Measurements from ENCODE around the gene ZNF516.

Gene ZNF516

DNA sequence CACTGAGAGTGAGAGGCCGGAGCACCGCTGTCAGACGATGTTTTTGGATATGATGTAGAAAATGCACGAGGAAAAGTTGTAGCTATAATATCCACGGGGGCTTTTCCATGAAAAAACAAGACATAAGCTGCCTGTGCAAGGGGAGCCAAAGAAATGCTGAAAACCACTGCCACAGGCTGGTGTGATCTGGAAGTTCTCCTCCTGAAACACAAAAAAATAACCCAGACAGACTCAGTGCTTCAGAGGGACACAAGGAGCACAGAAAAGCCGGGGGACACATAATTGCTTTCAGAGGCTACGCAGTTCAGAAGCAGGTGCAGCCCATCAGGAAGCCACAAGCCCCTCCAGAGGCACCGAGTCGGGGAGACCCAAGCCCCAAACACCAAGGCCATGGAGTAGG lies 98.2 kb downstream of the ZNF516 start:
- no peak for DNase-seq (ENCODE audit: low read depth)

GRCh38 chr18:76395609-76396008 lies 99.4 kb downstream of the ZNF516 start:
- DNase-seq (ENCODE audit: low read depth), result no peak

DNA sequence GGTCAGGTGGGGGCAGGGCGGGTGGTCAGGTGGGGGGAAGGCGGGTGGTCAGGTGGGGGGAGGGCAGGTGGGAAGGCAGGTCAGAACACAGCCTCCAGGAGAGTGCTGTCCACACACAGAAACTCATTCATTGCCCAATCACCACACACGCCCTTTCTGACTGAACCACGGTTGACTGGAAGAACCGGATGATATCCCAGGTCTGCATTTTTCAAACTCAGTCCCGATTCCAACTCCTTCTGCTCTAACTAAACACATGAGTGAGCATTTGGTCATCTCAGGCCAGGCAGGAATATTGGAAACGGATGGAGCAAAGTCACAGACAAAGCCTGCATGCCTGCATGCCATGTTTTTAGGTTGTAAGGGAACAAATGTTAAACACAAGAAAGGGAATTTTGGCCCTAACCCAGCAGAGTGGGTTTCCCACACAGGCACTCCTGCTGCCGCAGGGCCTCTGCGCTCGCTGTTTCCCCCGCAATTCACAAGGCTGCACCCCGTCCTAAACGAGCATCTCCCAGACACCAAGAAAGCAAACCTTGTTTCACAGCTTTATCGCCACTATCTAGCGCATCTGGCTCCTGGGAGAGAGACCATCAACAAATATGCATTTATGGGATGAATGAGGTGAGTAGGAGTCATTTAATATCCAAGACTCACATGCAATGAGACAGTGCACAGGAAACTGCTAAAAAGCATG lies 100.1 kb downstream of the ZNF516 start:
- no peak for DNase-seq (ENCODE audit: low read depth)

DNA sequence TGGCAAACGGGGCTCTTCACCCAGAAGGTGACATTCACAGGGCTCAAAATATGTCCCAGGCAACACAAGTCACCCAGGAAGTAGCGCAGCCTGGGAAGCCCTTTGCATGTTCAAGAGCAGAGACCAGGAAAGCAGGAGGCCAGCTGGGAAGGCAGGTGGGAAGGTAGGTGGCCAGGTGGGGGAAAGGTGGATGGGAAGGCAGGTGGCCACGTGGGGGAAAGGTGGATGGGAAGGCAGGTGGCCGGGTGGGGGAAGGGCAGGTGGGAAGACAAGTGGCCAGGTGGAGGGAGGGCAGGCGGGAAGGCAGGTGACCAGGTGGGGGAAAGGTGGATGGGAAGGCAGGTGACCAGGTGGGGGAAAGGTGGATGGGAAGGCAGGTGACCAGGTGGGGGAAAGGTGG lies 102.7 kb downstream of the ZNF516 start:
- DNase-seq (ENCODE audit: low read depth), result no peak

GRCh38 chr18:76391746-76392145 lies 103.3 kb downstream of the ZNF516 start:
- DNase-seq (ENCODE audit: low read depth), result no peak

DNA sequence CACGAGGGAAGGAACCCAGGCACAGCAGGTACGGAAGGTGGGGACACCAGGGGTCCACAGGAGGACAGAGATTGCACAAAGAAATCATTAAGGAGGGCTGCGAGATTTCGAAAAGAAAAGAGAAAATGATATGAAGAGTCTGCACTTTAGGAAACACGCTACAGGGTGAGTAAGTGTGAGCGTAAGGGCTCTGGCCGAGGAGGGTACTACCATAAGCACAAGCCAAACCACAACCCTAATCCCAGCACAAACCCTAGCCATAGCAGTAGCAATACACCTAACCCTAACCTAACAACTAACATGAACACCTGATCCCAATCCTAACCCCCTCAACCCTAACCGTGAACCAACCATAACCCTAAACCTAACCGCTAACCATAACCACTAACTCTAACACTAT lies 104.0 kb downstream of the ZNF516 start:
- no peak for DNase-seq (ENCODE audit: low read depth)

- no peak for DNase-seq (ENCODE audit: low read depth)
These were observed 104.5 kb downstream of the ZNF516 start for GRCh38 chr18:76390452-76391035.

GRCh38 chr18:76389716-76390115 lies 105.3 kb downstream of the ZNF516 start:
- DNase-seq (ENCODE audit: low read depth), result no peak

DNA sequence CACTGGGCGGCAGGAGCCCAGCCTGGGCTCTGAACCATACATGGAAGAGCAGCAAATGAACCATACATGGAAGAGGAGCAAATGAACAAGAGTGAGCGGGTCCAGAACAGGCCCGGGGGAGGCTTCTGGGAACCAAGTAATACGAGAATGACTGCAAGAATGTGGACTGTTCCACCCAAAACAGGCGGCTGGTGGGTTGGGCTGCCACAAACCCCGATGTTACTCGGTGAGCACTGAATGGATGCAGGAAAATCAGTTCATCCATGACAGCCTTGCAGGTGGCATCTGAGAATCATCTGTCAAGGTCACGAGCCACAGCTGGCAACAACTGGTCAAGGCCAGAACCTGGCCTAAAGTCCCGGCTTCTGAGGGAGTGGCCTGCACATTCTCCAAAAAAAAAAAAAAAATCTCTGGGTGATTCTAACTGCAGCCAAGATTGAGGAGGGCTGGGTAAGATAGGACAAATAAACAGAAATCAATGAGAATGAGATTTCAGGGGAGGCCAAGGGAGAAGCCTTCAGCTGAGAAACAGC lies 106.1 kb downstream of the ZNF516 start:
- no peak for DNase-seq (ENCODE audit: low read depth)

GRCh38 chr18:76388261-76388660 lies 106.8 kb downstream of the ZNF516 start:
- DNase-seq (ENCODE audit: low read depth), result no peak

- DNase-seq (ENCODE audit: low read depth), result no peak
These were observed 107.4 kb downstream of the ZNF516 start for GRCh38 chr18:76387608-76388007.

- no peak for DNase-seq (ENCODE audit: low read depth)
These were observed 108.2 kb downstream of the ZNF516 start for GRCh38 chr18:76386886-76387285.

- no peak for DNase-seq (ENCODE audit: low read depth)
These were observed 109.0 kb downstream of the ZNF516 start for GRCh38 chr18:76386071-76386470.

DNA sequence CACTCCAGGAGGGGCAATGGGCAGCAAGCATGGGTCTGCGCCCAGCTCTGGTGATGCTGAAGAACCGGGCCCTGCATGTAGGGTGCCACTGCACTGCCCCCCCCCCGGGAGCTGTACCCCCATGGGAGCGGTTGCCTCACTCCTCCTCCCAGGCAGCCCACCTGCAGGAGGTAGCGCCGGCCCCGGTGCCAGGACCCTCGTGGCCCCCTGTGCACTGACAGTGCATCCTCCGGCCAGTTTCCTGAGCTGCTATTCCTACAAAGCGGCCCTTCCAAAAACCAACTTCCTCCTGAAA lies 109.4 kb downstream of the ZNF516 start:
- DNase-seq (ENCODE audit: low read depth), result no peak

GRCh38 chr18:76384861-76385680 lies 110.0 kb downstream of the ZNF516 start:
- DNase-seq (ENCODE audit: low read depth), result no peak

GRCh38 chr18:76384114-76384790 lies 110.8 kb downstream of the ZNF516 start:
- DNase-seq (ENCODE audit: low read depth), result no peak

DNA sequence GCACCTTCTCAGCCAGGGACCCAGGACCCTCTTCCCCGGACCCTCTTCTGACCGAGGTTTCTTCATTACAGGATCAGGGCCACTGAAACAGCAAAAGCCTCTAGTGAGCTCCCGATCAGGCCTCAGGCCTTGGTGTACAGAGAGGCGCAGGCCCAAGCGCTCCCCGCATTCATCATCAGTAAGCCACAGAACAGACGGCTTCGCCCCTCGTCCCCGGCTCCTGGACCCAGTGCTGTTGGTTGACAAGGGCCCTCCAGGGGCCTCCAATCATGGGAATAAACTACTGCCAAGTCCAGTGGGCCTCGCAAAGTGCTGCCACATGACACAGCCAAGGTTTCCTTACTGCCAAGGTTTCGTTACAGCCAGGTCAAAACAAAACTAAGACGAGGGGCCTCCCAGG lies 111.4 kb downstream of the ZNF516 start:
- no peak for DNase-seq (ENCODE audit: low read depth)

DNA sequence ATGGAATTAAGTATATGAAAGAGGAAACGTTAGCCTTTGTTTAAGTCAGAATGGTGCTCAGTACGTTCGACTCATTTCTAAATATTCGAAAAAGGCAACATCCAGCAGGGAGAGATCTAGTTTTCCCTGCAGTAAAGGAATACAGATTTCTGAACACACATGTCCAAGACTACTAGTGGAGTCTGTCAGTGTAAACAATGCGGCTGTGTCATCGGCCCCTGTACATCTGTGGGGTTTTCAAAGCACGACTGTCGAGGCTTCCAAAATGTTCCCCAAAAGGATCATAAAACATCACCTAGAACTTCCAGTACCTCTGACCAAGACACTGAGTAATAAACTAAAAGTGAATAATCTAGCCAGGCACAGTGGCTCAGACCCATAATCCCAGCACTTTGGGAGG lies 112.8 kb downstream of the ZNF516 start:
- DNase-seq (ENCODE audit: low read depth), result no peak

GRCh38 chr18:76380791-76381405 lies 114.1 kb downstream of the ZNF516 start:
- no peak for DNase-seq (ENCODE audit: low read depth)

GRCh38 chr18:76380127-76380729 lies 114.8 kb downstream of the ZNF516 start:
- DNase-seq (ENCODE audit: low read depth), result no peak

- DNase-seq (ENCODE audit: low read depth), result no peak
These were observed 115.6 kb downstream of the ZNF516 start for GRCh38 chr18:76379226-76380126.

Measured in CMK (cell line).